IPS DF 4.7 (cell line): ENCODE data around the gene CD36.

Source experiments
- DNase-seq: peaks from one replicate; pipeline ENCODE4 v3.0.0-alpha.2; 2013; ENCODE audit warnings: low spot score; ENCODE audit errors: extremely low read depth

CD36 gene

DNA sequence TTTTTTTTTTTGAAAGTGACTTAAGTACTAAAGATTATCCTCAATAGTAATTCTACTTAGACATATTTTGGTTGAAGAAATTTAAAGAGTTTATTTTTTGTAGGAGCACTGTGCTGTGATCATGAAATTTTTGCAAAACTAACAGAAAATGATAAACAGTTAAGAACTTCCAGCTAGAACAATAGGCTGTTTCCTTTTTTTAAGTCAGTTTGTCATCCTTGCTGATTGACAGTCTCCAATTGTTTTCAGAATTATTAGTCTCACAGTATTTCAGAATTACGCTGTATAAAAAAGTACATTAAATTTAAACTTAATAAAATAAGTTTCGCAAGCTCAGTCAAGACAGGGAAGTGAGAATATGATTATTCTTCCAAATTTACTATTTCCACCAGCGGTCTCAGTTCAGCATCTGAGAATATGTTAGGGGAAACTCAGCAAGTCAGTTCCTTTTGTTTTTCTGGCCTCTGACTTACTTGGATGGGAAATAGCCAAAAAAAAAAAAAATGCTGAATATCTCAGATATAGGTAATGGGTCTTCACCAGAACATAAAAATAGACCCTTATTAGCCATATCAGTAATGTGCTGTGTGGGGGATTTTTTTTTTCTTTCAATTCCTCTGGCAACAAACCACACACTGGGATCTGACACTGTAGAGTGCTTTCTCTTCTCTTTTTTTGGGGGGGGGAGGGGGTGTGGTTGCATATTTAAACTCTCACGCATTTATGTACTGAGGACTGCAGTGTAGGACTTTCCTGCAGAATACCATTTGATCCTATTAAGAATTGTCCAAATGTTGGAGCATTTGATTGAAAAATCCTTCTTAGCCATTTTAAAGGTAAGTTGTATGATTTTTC is at the start of gene CD36:
Gene CD36, plus strand, starts transcription at position 732 of the 855 bp plus-strand sequence. CDS start 8,099 bp downstream, outside the sequence.
- DNase-seq: no peak

DNA sequence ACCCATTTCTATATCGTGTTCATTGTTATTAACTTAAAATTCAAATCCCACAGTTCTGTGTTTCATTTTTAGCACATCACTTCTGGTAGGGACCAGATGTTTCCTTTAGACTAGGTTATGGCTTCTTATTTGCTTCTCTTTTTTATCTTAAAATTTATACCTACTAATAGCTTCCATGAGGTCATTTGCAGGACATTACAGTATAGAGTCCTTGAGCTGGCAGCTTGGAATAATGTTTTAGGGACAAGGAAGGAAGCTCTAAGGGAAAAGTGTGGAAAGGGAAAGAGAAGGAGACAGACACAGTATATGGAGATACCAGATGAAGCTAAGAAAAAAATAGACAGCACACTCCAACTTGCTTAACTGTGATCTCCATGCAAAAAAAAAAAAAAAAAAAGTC is 48.8 kb upstream of the CD36 start:
- no peak for DNase-seq

DNA sequence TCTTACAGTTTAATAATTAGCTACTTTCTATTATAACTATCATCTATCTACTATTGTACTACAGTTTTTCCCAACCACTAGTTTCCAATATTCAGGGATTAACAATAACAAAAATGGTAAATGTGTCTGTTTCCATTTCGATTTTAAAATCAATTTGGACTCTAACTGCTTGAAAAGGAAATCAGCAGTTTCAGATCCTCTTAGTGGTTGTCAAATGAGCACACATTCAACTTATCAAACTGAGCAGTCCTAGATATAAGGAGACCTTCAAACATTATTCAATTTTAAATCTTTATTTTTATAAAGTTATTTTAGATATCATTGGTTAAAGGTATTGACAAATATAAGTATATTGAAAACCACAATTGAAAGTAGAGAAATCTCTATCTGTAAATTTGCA is 46.8 kb upstream of the CD36 start:
- no peak for DNase-seq

DNA sequence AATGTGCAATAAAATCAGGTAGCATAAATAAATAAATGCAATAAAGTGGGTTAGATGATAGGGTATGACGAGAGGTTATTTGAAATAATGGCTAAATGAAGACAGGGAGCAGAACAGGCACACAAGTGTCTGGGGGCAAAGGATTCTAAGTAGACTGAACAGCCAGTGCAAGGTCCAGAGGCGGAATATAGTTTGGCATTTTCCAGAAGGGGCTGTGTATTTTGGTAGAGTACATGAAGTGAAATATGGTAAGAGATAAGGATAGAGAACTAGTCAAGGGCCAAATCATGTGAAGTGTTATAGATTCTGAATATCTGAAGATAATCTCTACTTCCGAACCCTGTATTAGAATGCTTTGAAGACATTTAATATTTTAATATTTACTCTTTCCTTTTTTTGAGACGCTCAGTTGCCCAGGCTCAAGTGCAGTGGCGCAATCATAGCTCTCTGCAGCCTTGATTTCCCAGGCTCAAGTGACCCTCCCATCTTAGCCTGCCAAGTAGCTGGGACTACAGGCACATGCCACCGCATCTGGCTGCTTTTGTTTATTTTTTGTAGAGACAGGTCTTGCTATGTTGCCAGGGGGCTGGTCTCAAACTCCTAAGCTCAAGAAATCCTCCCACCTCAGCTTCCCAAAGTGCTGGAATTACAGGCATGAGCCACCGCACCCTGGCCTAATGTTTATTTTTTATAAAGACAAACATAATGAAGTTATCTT is 44.4 kb upstream of the CD36 start:
- DNase-seq: no peak

DNA sequence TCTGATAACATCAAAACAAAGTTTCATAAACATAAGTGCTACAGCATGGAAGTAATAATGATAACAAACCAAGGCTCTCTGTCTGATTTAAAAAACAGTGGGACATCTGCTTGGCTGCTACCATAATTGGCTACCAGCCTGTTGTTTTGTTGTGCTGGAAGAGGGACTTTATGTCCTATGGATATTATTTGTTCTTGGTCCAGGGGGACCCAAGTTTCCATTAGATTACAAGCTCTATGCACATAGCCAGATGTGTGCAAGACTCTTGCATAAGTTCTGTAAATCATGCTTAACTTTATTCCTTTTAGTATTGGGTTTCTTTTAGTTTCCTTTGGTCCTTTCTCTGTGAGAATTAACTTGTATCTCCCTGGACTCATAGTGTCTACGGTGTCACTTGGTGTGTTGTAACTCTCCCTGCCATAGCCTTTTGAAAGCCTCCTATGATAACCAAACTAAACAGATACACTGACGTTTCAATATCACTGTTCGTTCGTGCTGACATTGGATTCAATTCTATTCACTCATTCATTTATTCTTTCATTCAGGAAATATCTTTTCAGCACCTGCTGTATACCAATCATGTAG is 41.4 kb upstream of the CD36 start:
- no peak for DNase-seq

DNA sequence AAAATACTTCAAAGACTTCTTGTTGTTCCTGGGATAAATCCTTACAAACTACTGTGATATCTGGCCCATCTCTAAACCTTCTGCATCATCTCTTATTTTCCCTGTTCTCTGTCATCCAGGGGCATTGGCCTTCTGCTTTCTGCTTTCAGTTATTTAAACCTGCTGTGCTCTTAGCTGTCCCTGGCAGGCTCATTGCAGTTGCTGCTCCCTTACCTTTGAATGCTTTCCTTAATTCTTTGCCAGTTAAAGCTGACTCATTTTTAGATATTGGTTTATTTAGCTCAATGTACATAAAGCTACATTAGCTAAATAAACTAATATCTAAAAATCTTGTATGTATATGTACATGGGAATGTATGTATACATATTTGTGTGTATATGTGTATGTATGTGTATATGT is 40.6 kb upstream of the CD36 start:
- DNase-seq: no peak

DNA sequence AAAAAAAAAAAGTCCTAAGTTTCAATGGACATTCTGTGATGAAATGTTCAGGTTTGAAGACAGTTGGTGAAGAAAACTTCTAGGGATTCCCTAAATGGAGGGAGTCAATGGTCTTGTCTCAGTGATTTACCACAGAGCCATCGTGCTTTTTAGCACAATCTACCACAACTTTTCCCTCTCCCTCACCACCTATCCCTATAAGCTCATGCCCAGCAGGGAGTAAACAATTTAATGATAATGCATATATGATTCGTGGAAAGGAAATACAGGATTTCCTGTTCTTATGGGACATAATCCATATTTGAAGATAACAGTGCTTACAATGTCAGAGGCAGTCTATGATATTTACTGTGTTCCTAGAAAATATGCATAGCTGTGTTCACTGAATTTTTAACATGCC is 38.4 kb upstream of the CD36 start:
- no peak for DNase-seq

DNA sequence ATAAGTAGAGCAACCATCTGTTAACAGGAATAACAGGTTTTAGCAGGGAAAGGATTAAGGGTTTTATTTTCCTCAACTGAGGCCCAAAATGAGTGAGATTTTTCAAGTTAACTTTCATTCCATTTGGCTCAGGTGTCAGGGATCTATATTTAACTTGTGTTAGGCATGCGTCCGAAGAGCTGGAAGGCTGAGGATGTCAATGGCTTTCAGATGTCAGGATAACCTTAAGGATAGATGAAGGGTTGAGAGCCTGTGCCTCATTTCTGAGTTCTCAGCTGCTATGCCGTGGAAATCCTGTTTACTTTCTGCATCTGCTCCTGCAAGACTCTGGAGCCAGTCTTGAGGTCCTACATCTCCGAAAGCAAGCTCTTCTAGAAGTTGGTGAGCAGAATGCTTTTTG is 36.4 kb upstream of the CD36 start:
- DNase-seq: no peak

DNA sequence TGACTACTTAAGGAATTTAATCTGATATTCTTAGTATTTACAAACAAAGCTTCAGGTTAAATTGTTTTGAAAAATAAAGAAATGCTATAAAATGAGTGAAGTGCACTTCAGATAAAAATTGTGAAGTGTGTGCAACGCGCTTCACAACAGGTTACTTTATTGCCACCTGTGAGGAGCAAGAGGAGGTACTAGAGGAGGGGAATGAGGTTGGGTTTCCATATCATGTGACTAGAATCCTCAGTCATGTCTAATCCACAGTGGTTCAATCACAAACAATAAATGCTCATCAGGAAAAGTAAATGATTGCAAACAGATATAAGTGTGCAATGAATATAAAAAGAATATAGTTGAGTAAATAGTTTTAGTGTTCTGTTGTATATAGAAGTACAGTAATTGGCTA is 34.5 kb upstream of the CD36 start:
- no peak for DNase-seq

DNA sequence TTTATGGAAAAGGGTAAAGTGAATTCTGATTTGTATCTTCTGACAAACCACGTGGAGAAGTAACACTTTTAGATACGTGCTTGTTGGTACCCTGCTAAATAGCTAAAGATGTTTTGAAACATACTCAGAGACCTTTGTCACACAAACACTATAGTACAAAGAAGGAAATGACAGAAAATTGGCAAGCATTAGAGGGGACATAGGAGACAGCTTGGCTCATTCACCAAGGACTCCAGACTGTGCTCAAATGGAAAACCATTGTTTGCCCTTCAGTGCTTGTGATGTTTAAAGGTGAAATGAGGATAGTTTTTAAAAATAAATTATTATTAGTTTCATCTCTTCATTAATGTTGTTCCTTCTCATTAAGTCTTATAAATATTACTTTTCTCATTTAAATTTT is 34.0 kb upstream of the CD36 start:
- no peak for DNase-seq

DNA sequence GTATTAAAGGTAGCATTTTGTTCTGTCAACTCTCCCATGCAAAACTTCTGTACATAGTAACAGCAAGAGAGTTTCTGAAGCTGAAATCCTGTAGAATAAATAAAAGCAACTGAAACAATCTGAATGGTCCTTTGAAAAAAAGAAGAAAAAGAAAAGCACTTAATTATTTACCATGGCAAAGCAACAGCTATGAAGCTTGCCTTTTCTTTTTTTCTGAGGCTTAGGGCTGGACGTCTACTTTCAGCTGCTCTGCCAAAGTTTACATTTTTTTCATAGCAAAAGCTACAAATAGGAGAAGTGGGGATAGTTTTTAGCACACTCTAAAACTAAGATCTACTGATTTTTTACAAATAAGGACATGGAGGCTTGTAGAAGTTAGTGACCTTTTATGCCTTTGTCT is 31.3 kb upstream of the CD36 start:
- no peak for DNase-seq

DNA sequence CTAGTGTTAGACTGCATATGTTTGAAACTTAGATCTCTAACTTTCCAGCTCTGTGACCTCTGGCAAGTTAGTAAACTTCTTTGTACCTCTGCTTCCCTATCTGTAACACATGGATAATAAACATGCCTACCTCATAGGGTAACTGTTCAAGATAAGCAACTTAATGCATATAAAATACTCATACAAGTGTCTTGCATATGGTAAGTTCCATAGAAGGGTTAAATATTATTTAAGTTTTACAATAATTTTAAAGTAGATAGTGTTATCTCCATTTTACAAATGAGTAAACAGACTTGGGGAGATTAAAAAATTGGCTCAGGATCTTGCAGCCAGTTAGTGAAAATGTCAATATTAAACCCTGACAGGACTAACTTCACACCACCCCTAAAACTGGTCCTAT is 30.1 kb upstream of the CD36 start:
- DNase-seq: no peak

DNA sequence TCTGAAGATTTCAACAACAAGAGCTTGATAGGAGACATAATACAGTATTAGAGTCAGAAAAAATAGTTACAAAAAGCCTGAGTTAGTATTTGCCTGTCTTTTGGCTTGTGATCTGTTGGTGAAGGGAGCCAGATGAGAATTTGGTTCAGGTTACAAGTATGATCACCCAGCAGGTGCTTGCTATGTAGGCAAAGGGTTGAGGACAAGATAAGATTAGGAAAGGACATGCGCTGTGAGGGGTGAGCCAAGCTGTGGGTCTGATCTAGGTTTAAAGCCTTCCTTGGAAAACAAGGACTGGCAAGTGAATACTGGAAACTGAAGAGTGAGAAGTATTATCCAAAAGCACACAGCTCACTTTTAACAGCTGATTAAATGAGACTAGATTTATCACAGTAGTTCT is 28.7 kb upstream of the CD36 start:
- DNase-seq: no peak

DNA sequence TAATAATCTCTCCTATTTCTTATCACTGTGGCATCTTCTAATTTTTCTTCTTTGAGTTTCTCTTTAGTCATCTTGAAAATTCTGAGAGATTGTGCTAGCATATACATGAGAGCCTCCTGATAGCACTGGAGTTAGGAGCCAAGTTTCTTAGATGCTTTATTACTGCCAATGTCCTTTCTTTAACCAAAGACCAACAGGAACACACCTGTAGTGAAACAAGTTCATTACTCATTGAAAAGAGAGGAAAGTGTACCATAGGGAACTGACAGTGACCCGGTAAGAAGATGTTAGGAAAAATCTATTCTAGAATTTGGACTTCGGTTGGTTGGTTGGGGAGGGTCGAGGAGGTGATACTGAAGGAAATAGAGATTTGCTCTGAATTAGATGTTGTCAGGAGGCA is 27.1 kb upstream of the CD36 start:
- DNase-seq: no peak

DNA sequence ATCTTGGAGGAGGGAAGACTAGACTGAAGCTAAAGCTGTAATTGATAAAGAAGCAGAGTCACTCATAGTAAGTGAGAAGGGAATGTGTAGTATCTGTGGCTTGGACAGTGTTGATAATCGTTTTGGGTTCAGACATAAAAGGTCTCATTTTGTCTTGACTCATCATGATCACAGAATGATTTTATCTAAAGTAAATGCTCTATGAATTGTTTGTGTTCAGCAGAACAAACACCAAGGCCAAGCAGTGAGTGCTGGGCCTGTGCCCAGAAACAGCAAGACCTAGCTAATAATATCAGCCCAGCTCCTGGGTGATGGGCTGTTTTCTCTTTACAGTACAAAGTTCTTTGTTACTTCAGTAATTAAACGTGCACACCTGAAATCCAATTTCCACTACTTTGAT is 26.7 kb upstream of the CD36 start:
- DNase-seq: no peak

DNA sequence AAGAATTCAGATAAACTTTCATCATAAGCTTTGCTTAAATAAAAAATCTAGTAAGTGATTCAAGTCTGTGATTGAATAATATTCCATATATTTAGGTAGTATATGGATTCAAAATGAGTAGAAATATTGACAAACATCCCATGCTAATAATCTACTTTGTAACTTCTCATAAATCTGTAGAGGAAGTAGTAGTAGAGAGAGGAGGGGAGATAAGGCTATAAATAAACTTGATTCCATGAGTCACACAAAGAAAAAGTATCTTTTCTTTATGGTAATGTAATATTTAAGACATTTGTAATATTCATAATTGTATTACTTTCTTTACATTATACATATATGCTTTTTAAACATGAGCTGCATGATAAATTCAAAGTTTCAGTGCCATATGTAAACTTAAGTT is 25.6 kb upstream of the CD36 start:
- no peak for DNase-seq

DNA sequence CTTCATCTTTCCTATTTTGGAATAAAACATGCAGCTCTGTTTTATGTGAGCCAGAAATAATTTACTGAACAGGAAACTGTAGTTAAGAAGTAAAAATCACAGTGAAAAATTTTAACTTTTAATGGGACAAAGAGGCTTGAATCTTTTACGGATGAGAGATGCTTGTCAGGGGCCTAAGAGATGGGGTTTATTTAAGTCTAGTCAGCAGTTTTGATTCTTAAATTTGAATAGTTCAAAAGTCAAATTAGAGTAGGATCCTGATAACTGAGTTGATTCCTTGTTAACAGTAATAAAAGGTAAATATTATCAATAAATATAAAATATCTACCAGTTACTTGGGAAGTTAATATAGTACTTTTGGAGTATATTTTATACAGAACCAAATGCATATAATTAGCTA is 24.9 kb upstream of the CD36 start:
- DNase-seq: no peak

DNA sequence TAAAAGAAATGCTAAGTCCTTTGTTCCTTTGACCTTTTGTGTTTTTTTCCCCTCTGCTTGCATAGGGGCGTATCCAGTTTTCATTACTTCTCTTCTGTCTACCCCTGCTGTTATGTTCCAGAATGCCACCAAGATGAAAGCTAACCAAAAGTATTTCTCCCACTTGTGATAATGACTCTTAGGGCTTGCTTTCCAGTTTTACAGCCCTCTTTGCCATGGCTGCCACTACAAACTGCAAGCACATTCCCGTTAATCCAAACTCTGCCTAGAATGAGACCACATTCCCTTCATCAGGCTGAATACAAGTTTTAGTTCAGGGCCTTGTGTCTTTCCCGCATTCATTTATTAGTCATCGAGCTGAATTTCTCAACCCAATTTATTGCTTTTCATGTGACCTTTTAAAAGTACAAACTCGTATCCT is 23.6 kb upstream of the CD36 start:
- DNase-seq: no peak

DNA sequence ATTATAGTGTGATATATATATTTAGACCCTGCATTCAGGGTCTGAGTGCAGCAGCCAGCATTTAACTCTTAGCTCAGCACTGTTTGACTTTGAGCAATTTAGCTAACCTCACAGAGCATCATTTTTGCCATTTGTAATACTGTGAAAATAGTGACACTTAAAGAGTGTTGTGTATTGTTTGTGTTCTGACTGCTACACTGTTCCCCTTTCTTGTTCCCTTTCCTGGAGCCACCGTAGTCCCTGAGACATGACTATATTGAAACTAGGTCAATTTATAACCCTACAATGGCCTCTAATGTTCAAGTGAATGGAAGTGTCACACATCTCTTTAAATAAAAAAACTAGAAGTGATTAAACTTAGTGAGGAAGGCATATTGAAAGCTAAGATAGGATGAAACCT is 20.3 kb upstream of the CD36 start:
- DNase-seq: no peak

DNA sequence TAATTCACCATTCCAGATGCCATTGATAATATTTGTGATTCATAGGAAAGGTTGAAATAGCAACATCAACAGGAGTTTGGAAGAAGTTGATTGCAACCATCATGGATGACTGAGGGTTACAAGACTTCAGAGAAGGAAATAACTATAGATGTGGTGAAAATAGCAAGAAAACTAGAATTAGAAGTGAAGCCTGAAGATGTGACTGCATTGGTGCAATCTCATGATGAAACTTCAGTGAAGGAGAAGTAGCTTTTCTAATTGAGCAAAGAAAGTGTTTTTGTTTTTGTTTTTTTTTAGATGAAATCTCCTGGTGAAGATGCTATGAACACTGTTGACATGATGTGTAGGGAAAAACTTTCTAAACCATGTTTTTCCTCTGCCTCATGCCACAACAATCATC is 18.7 kb upstream of the CD36 start:
- no peak for DNase-seq

DNA sequence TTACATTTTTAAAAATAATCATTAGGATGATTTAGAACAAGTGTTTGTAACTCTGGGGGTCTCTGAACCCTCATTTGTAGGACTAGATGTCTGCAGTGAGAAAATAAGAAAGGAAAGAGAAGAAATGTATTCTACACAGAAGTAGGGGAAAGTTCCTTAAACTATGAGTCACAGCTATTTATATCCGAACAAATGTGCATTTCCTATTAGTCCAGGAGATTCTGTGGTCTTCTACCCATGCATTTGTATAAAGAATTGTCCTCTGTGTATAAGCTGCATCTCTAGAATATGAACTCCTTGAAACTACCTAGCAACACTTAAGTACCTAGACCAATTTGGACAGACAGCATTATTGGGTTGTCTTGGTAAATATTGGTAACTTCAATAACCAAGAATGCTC is 15.9 kb upstream of the CD36 start:
- no peak for DNase-seq

DNA sequence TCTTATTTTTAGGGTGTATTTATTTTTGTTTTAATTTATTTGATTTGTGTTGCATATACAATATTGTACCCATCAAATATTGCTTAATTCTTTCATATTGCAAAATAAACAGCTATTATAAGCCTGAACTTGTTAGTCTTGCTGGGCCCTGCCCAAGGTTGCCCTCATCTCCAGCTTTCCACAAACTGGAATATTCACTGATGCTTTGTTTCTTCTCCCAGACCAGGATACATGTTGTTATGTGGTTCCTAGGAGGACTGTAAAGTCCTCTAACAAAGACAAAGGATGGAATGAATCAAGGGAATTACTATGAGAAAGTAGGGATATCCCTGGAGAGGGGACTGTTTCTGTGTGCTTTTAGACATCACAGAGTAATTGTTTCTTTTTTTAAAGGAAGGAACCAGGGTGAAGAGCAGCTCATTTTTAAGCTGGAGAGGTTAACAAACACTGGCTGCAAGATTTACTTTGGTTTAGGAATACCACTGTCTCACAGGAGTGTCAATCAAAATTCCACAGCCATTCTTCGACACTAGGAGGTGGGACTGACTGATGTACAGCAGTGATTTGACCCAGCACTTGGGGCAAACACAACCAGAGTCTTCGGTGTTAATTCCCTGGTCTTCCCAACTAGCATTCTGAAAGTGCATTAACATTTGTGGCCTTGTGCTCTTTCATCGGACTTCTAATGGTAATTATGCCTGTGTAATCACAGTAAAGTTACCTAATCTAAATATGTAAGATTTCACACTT is 14.8 kb upstream of the CD36 start:
- no peak for DNase-seq
